Peyer's patch (tissue), 4 donors: Measurements from ENCODE around the gene CLMP.

ENCODE experiments used
- POLR2A ChIP-seq, 2 donors: fragments of 450-650 bp; IDR thresholded peaks; one replicate each; pipeline ENCODE4 v1.5.1; 2017; ENCODE audit warnings: antibody characterized with exemption in 2 of 2, mild to moderate bottlenecking in 2 of 2, moderate library complexity in 2 of 2
- TF ChIP-seq, protein P1 (sequence below), 6 experiments: fragments of 450-650 bp in 4 of 6; fragments of 200-600 bp in 2 of 6; sonication (generic) in 1 of 6; IDR thresholded peaks; one replicate each; pipeline ENCODE4 v1.5.1; 2017 to 2019; ENCODE audit warnings: antibody characterized with exemption in 6 of 6, mild to moderate bottlenecking in 3 of 6, moderate library complexity in 1 of 6

- TF ChIP-seq POLR2A (IDR thresholded peaks at IDR 0.05) = no peak
- TF ChIP-seq, protein P1, sequence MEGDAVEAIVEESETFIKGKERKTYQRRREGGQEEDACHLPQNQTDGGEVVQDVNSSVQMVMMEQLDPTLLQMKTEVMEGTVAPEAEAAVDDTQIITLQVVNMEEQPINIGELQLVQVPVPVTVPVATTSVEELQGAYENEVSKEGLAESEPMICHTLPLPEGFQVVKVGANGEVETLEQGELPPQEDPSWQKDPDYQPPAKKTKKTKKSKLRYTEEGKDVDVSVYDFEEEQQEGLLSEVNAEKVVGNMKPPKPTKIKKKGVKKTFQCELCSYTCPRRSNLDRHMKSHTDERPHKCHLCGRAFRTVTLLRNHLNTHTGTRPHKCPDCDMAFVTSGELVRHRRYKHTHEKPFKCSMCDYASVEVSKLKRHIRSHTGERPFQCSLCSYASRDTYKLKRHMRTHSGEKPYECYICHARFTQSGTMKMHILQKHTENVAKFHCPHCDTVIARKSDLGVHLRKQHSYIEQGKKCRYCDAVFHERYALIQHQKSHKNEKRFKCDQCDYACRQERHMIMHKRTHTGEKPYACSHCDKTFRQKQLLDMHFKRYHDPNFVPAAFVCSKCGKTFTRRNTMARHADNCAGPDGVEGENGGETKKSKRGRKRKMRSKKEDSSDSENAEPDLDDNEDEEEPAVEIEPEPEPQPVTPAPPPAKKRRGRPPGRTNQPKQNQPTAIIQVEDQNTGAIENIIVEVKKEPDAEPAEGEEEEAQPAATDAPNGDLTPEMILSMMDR (IDR thresholded peaks at IDR 0.05) = no peak
Observed at GRCh38 chr11:123214940-123215339, 19.9 kb upstream of the CLMP start.
